Measurements from ENCODE around the gene STOML1. TPM values are rescaled to one million over a fixed set of nuclear protein-coding genes. Genes with fewer than 3 reads are reported as not detected.

STOML1 gene
- polyA plus RNA-seq, 1 donor (not counting 4 experiments of a cell fraction or from before 2014, with no cell fraction given), result 7.0 TPM

DNA sequence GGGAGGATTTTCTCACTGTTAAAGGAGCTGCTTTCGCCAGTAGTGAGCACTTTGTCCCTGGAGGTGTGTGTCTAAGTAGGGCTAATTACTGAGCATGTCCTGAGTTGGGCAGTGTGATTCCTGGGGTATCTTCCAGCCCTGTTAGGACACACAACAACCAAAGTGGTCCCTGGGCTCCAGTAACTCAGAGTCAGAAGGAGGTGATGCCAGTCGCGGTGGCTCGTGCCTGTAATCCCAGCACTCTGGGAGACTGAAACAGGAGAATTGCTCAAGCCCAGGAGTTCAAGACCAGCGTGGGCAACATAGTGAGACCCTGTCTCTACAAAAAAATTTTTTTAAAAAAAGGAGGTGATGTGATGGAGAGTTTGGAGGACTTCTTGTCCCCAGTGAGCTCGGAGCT is 40.0 kb upstream of the STOML1 start:
- FAIRE-seq (no peak), DNase-seq (ENCODE audit: low read depth, low spot score) (no peak)
- no peak for TF ChIP-seq EZH2 (IDR thresholded peaks at IDR 0.05; ENCODE audit: low read length)
- no peak overlapping the region for H3K4me2 ChIP-seq (ENCODE audit: control insufficient read depth, extremely low read depth, insufficient read depth, low read depth, low read length)
- H3K9ac ChIP-seq (ENCODE audit: control insufficient read depth, extremely low read depth, insufficient read depth, low read length), result no peak overlapping the region
- no peak overlapping the region for H2AFZ ChIP-seq (ENCODE audit: control insufficient read depth, low read length)
- H3K9me1 ChIP-seq (ENCODE audit: control insufficient read depth, extremely low read depth, insufficient read depth, low read length), result no peaks in the 10 kb centered on the region
- no peaks in the 10 kb centered on the region for H3K27me3 ChIP-seq (ENCODE audit: control insufficient read depth, extremely low read depth, insufficient read depth, low read length)
- H3K79me2 ChIP-seq (ENCODE audit: control insufficient read depth, insufficient read depth, low read length), result peaks cover 11% of the 10 kb centered on the region
- dilution Hi-C loops (cut with MboI; ENCODE audit: extremely low pct_ligation_motif_present, low sequenced_read_pairs), result no loop called here
- H3K36me3 ChIP-seq (ENCODE audit: control insufficient read depth in 2 of 2, extremely low read depth in 1 of 2, insufficient read depth in 2 of 2, low read length in 2 of 2), result peaks cover 43 to 56% of the 10 kb centered on the region in 2 experiments
- no peaks in the 10 kb centered on the region for H3K9me3 ChIP-seq (ENCODE audit: control insufficient read depth, low read depth, low read length)
- H3K4me1 ChIP-seq (ENCODE audit: control insufficient read depth, extremely low read depth, insufficient read depth, low read length), result no peaks in the 10 kb centered on the region
- H3K27ac ChIP-seq (ENCODE audit: control insufficient read depth, insufficient read depth, low read length), result no peak overlapping the region
- H4K20me1 ChIP-seq (ENCODE audit: control insufficient read depth, extremely low read depth, insufficient read depth, low read length), result no peaks in the 10 kb centered on the region
- H3K4me3 ChIP-seq (ENCODE audit: control insufficient read depth in 2 of 3, extremely low read depth in 1 of 3, insufficient read depth in 2 of 3, low read depth in 1 of 3, low read length in 3 of 3), result no peak overlapping the region

DNA sequence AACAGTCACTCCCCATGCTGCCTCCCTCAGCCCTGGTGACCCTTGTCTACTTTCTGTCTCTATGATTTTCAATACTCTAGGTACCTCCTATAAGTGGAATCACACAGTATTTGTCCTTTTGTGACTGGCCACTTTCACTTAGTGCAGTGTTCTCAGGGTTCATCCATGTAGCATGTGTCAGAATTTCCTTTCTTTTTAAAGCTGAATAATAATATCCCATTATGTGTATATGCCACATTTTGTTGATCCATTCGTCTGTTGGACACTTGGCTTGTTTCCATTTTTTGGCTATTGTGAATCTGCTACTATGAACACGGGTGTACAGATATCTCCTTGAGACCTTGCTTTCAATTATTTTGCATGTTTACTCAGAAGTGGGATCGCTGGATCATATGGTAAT is 36.6 kb upstream of the STOML1 start:
- H3K9me1 ChIP-seq (ENCODE audit: control insufficient read depth, extremely low read depth, insufficient read depth, low read length), result no peaks in the 10 kb centered on the region
- H3K4me3 ChIP-seq (ENCODE audit: control insufficient read depth in 2 of 3, extremely low read depth in 1 of 3, insufficient read depth in 2 of 3, low read depth in 1 of 3, low read length in 3 of 3), result no peak overlapping the region
- H3K4me2 ChIP-seq (ENCODE audit: control insufficient read depth, extremely low read depth, insufficient read depth, low read depth, low read length), result no peak overlapping the region
- no peak for DNase-seq (ENCODE audit: low read depth, low spot score)
- no peaks in the 10 kb centered on the region for H3K4me1 ChIP-seq (ENCODE audit: control insufficient read depth, extremely low read depth, insufficient read depth, low read length)
- FAIRE-seq, result no peak
- H3K36me3 ChIP-seq (ENCODE audit: control insufficient read depth in 2 of 2, extremely low read depth in 1 of 2, insufficient read depth in 2 of 2, low read length in 2 of 2), result peaks cover 40 to 55% of the 10 kb centered on the region in 2 experiments
- no peak overlapping the region for H2AFZ ChIP-seq (ENCODE audit: control insufficient read depth, low read length)
- no peaks in the 10 kb centered on the region for H3K27me3 ChIP-seq (ENCODE audit: control insufficient read depth, extremely low read depth, insufficient read depth, low read length)
- no peak overlapping the region for H3K9ac ChIP-seq (ENCODE audit: control insufficient read depth, extremely low read depth, insufficient read depth, low read length)
- dilution Hi-C loops (cut with MboI; ENCODE audit: extremely low pct_ligation_motif_present, low sequenced_read_pairs), result no loop called here
- H3K79me2 ChIP-seq (ENCODE audit: control insufficient read depth, insufficient read depth, low read length), result peaks cover 27% of the 10 kb centered on the region
- peaks cover 7% of the 10 kb centered on the region for H4K20me1 ChIP-seq (ENCODE audit: control insufficient read depth, extremely low read depth, insufficient read depth, low read length)
- no peak overlapping the region for H3K27ac ChIP-seq (ENCODE audit: control insufficient read depth, insufficient read depth, low read length)
- TF ChIP-seq, protein P1, sequence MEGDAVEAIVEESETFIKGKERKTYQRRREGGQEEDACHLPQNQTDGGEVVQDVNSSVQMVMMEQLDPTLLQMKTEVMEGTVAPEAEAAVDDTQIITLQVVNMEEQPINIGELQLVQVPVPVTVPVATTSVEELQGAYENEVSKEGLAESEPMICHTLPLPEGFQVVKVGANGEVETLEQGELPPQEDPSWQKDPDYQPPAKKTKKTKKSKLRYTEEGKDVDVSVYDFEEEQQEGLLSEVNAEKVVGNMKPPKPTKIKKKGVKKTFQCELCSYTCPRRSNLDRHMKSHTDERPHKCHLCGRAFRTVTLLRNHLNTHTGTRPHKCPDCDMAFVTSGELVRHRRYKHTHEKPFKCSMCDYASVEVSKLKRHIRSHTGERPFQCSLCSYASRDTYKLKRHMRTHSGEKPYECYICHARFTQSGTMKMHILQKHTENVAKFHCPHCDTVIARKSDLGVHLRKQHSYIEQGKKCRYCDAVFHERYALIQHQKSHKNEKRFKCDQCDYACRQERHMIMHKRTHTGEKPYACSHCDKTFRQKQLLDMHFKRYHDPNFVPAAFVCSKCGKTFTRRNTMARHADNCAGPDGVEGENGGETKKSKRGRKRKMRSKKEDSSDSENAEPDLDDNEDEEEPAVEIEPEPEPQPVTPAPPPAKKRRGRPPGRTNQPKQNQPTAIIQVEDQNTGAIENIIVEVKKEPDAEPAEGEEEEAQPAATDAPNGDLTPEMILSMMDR (optimal IDR thresholded peaks at IDR 0.05 in 1 of 3, IDR thresholded peaks at IDR 0.05 in 1 of 3, conservative IDR thresholded peaks at IDR 0.05 in 1 of 3; ENCODE audit: extremely low read depth in 1 of 3, insufficient read depth in 2 of 3, low read length in 3 of 3), result no peak
- no peak for TF ChIP-seq EZH2 (IDR thresholded peaks at IDR 0.05; ENCODE audit: low read length)
- H3K9me3 ChIP-seq (ENCODE audit: control insufficient read depth, low read depth, low read length), result no peaks in the 10 kb centered on the region

DNA sequence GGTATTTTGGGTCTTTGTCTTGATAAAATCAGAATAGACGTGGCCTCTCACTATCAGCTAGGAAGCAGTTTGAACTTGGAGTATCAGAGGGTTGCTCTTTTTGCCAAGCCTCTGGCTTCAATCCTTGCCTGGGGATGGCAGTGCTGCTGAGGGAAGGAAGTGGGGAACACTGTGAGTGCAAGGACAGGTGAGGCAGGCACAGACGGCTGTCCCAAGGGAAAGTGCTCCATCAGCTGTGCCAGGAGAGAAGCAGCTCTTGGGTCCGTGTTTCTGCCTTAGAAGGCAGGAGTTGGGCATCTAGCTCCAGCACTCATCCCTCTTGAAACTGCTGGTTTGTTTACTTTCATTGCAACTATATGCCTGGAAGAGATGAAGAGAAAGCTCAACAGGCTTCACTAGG is 35.6 kb upstream of the STOML1 start:
- Histone ChIP-seq H3K27ac (ENCODE audit: control insufficient read depth, insufficient read depth, low read length) (no peak overlapping the region), H3K9me3 (ENCODE audit: control insufficient read depth, low read depth, low read length) (no peaks in the 10 kb centered on the region), H3K9me1 (ENCODE audit: control insufficient read depth, extremely low read depth, insufficient read depth, low read length) (peaks cover 2% of the 10 kb centered on the region), H3K4me2 (ENCODE audit: control insufficient read depth, extremely low read depth, insufficient read depth, low read depth, low read length) (no peak overlapping the region), H3K4me1 (ENCODE audit: control insufficient read depth, extremely low read depth, insufficient read depth, low read length) (no peaks in the 10 kb centered on the region), H3K27me3 (ENCODE audit: control insufficient read depth, extremely low read depth, insufficient read depth, low read length) (no peaks in the 10 kb centered on the region), H4K20me1 (ENCODE audit: control insufficient read depth, extremely low read depth, insufficient read depth, low read length) (peaks cover 11% of the 10 kb centered on the region), H3K79me2 (ENCODE audit: control insufficient read depth, insufficient read depth, low read length) (peaks cover 36% of the 10 kb centered on the region), H3K4me3 (ENCODE audit: control insufficient read depth in 2 of 3, extremely low read depth in 1 of 3, insufficient read depth in 2 of 3, low read depth in 1 of 3, low read length in 3 of 3) (no peak overlapping the region), H2AFZ (ENCODE audit: control insufficient read depth, low read length) (no peak overlapping the region), H3K36me3 (ENCODE audit: control insufficient read depth in 2 of 2, extremely low read depth in 1 of 2, insufficient read depth in 2 of 2, low read length in 2 of 2) (peaks cover 39 to 51% of the 10 kb centered on the region in 2 experiments), H3K9ac (ENCODE audit: control insufficient read depth, extremely low read depth, insufficient read depth, low read length) (no peak overlapping the region)
- FAIRE-seq (no peak), DNase-seq (ENCODE audit: low read depth, low spot score) (no peak)
- no peak for TF ChIP-seq EZH2 (IDR thresholded peaks at IDR 0.05; ENCODE audit: low read length)
- TF ChIP-seq, protein P1 (optimal IDR thresholded peaks at IDR 0.05 in 1 of 3, IDR thresholded peaks at IDR 0.05 in 1 of 3, conservative IDR thresholded peaks at IDR 0.05 in 1 of 3; ENCODE audit: extremely low read depth in 1 of 3, insufficient read depth in 2 of 3, low read length in 3 of 3), result no peak
- dilution Hi-C loops (cut with MboI; ENCODE audit: extremely low pct_ligation_motif_present, low sequenced_read_pairs), result no loop called here
